Caco-2 (cell line): ENCODE results near the gene SNIP1. TPM values are rescaled to one million over a fixed set of nuclear protein-coding genes. Genes with fewer than 3 reads are reported as not detected.

ENCODE experiments used
- BruUV-seq: library from RNA; stranded (reverse); fragments of 400-500 nt; replicated peaks from 2 replicates; lab custom pipeline; 2021; lab: Mats Ljungman, UMichigan
- CTCF ChIA-PET: fragments of 300-600 bp; sonication (Branson Sonifier 250); formaldehyde crosslinking; loops from one replicate; lab custom pipeline; 2022; ENCODE audit warnings: antibody characterized with exemption; lab: Charles Lee
- POLR2A ChIA-PET: fragments of 300-600 bp; sonication (Branson Sonifier 250); formaldehyde crosslinking; loops from one replicate; lab custom pipeline; 2022; ENCODE audit warnings: antibody characterized with exemption; lab: Charles Lee
- DNase-seq, 2 experiments: peaks; one replicate each; pipeline versions ENCODE4 v3.0.0 to v3.0.0-alpha.2; 2020 to 2022
- H3K27me3 ChIP-seq: replicated peaks from 2 replicates; pipeline ENCODE4 v1.6.0; 2011; ENCODE audit warnings: low read length; ENCODE audit not compliant: control insufficient read depth, insufficient read depth
- H3K36me3 ChIP-seq: 2 replicates; pipeline ENCODE4 v1.5.1; 2011; ENCODE audit warnings: low read length; ENCODE audit not compliant: control insufficient read depth, insufficient read depth
- H3K4me1 ChIP-seq: fragments of 250-450 bp; sonication (Bioruptor Pico); 2 replicates; pipeline ENCODE4 v1.5.1; 2020; ENCODE audit warnings: mild to moderate bottlenecking
- H3K4me3 ChIP-seq: 2 replicates; pipeline ENCODE4 v1.5.1; 2011; ENCODE audit warnings: low read depth, mild to moderate bottlenecking, control low read depth, low read length
- H3K9me3 ChIP-seq: fragments of 250-450 bp; sonication (Bioruptor Pico); 2 replicates; pipeline ENCODE4 v1.5.1; 2020; ENCODE audit warnings: mild to moderate bottlenecking, moderate library complexity
- H3K27ac Mint-ChIP-seq: one replicate; pipeline ENCODE4 v1.8.0; 2022; ENCODE audit warnings: mixed read lengths; ENCODE audit not compliant: unreplicated experiment
- H3K27me3 Mint-ChIP-seq: one replicate; pipeline ENCODE4 v1.8.0; 2022; ENCODE audit warnings: mixed read lengths; ENCODE audit not compliant: insufficient read depth, unreplicated experiment
- H3K36me3 Mint-ChIP-seq: one replicate; pipeline ENCODE4 v1.8.0; 2022; ENCODE audit warnings: mild to moderate bottlenecking, mixed read lengths; ENCODE audit not compliant: insufficient read depth, unreplicated experiment
- H3K4me1 Mint-ChIP-seq: one replicate; pipeline ENCODE4 v1.8.0; 2022; ENCODE audit warnings: low read depth, mixed read lengths; ENCODE audit not compliant: unreplicated experiment
- H3K4me3 Mint-ChIP-seq: one replicate; pipeline ENCODE4 v1.8.0; 2022; ENCODE audit warnings: mild to moderate bottlenecking, moderate library complexity, mixed read lengths; ENCODE audit not compliant: unreplicated experiment
- H3K9me3 Mint-ChIP-seq: one replicate; pipeline ENCODE4 v1.8.0; 2022; ENCODE audit warnings: mixed read lengths; ENCODE audit not compliant: unreplicated experiment
- intact Hi-C: fragments of 100-400 bp; cut with micrococcal nuclease; formaldehyde crosslinking; loops from one replicate; pipeline ENCODE4 v1.10.0; 2022; ENCODE audit not compliant: unreplicated experiment
- total RNA-seq: library from RNA; stranded (reverse); gene quantifications from 2 replicates; pipeline ENCODE4 v1.2.3, GENCODE V29; 2022
- TF ChIP-seq, protein P1 (sequence below), 2 experiments: fragments of 200-600 bp in 1 of 2; IDR thresholded peaks; 1 replicate in 1 of 2; 2 replicates in 1 of 2; pipeline versions ENCODE4 v1.5.1 to v1.8.0; 2011 to 2022; ENCODE audit warnings: antibody characterized with exemption in 1 of 2, control low read depth in 1 of 2, inconsistent platforms in 1 of 2, low read depth in 1 of 2, low read length in 1 of 2, mild to moderate bottlenecking in 1 of 2, moderate library complexity in 1 of 2; ENCODE audit not compliant: insufficient read depth in 1 of 2, severe bottlenecking in 1 of 2, unreplicated experiment in 1 of 2

Gene SNIP1
- total RNA-seq, 1 experiment from 2014 or later: 13.7 TPM

DNA sequence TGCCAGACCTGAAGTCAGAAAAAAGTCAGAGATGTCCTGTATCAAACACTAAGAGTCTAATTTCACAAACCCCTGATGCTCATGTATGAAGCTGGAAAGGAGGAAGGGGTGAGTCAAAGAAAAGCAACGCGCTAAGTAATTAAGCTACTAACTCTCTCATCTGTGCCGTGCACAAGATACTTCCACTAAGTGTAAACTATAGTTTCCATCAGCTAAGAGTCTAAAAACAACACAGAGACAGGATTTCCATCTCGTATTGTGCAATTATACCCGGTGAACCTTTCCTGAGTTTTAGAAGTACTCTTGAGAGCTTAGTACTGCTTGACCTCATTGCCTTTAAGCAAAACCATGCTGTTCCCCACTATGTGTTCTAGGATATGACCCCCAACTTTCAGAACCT, 21.6 kb upstream of the SNIP1 start:
- Mint-ChIP-seq H3K4me1 (no peaks in the 10 kb centered on the region), H3K27me3 (no peaks in the 10 kb centered on the region), H3K36me3 (peaks cover 83% of the 10 kb centered on the region), H3K4me3 (no peak overlapping the region), H3K27ac (no peak overlapping the region), H3K9me3 (no peaks in the 10 kb centered on the region)
- ChIA-PET CTCF (interaction anchor here (0.5 kb wide), 1 partner anchor 939 kb away, joined by 6 read pairs; no protein-coding TSS in a partner anchor), POLR2A (interaction anchor here (1.0 kb wide), 1 partner anchor 102 kb away, joined by 17 read pairs; no protein-coding TSS in a partner anchor)
- BruUV-seq: no TSS peak
- H3K27me3 ChIP-seq: no peaks in the 10 kb centered on the region
- H3K9me3 ChIP-seq: no peaks in the 10 kb centered on the region
- DNase-seq: no peak
- H3K4me1 ChIP-seq: no peaks in the 10 kb centered on the region
- H3K4me3 ChIP-seq: no peak overlapping the region
- H3K36me3 ChIP-seq: no peaks in the 10 kb centered on the region
- TF ChIP-seq, protein P1, sequence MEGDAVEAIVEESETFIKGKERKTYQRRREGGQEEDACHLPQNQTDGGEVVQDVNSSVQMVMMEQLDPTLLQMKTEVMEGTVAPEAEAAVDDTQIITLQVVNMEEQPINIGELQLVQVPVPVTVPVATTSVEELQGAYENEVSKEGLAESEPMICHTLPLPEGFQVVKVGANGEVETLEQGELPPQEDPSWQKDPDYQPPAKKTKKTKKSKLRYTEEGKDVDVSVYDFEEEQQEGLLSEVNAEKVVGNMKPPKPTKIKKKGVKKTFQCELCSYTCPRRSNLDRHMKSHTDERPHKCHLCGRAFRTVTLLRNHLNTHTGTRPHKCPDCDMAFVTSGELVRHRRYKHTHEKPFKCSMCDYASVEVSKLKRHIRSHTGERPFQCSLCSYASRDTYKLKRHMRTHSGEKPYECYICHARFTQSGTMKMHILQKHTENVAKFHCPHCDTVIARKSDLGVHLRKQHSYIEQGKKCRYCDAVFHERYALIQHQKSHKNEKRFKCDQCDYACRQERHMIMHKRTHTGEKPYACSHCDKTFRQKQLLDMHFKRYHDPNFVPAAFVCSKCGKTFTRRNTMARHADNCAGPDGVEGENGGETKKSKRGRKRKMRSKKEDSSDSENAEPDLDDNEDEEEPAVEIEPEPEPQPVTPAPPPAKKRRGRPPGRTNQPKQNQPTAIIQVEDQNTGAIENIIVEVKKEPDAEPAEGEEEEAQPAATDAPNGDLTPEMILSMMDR (IDR thresholded peaks at IDR 0.05; ENCODE audit: insufficient read depth in 1 of 2, low read depth in 1 of 2, low read length in 1 of 2, severe bottlenecking in 1 of 2, unreplicated experiment in 1 of 2): no peak
- intact Hi-C loops: no loop called here

DNA sequence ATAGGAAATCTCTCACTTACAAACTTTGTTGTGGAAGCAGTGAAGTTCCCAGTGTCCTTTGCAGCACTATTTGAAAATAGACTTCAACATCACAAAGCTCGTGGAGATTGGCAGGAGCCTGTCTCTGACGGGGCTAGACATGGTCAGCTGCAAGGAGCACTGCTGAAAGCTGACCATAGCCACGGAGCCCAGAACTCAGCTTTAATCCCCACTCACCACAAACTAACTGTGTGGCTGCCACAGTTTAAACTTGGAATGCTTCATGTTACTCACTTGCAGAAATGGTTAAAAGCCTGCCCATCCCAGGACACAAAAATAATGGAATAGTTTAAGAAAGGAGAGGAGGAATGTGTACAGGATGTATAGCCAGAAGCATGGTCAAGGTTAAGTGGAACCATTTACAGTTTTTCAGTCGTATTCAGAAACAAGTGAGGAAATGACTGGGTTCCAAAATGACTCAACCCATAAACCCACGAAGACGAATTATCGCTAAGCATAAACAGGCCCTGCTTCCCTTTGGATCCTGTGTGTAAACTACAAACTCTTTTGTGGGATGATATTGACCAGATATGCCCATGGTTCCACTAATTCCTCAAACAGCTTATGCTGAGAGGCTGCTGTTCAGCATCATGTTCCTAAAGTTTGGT, 20.9 kb upstream of the SNIP1 start:
- no peak for DNase-seq
- no peaks in the 10 kb centered on the region for H3K27me3 Mint-ChIP-seq
- H3K36me3 ChIP-seq: no peaks in the 10 kb centered on the region
- POLR2A ChIA-PET: interaction anchor here (0.6 kb wide), 1 partner anchor 13 kb away, joined by 3 read pairs; no protein-coding TSS in a partner anchor
- intact Hi-C loops: no loop called here
- H3K36me3 Mint-ChIP-seq: peaks cover 82% of the 10 kb centered on the region
- TF ChIP-seq, protein P1 (IDR thresholded peaks at IDR 0.05; ENCODE audit: insufficient read depth in 1 of 2, low read depth in 1 of 2, low read length in 1 of 2, severe bottlenecking in 1 of 2, unreplicated experiment in 1 of 2): no peak
- no peaks in the 10 kb centered on the region for H3K9me3 ChIP-seq
- H3K9me3 Mint-ChIP-seq: no peaks in the 10 kb centered on the region
- no peaks in the 10 kb centered on the region for H3K4me1 ChIP-seq
- CTCF ChIA-PET: interaction anchor here (0.5 kb wide), 1 partner anchor 939 kb away, joined by 6 read pairs; no protein-coding TSS in a partner anchor
- no peak overlapping the region for H3K4me3 Mint-ChIP-seq
- no peak overlapping the region for H3K27ac Mint-ChIP-seq
- H3K4me3 ChIP-seq: no peak overlapping the region
- no peaks in the 10 kb centered on the region for H3K4me1 Mint-ChIP-seq
- no peaks in the 10 kb centered on the region for H3K27me3 ChIP-seq
- BruUV-seq: no TSS peak

GRCh38 chr1:37570528-37571334, 16.6 kb upstream of the SNIP1 start:
- Mint-ChIP-seq H3K36me3 (peaks cover 87% of the 10 kb centered on the region), H3K4me1 (no peaks in the 10 kb centered on the region), H3K27ac (no peak overlapping the region), H3K27me3 (no peaks in the 10 kb centered on the region), H3K4me3 (no peak overlapping the region), H3K9me3 (no peaks in the 10 kb centered on the region)
- Histone ChIP-seq H3K27me3 (no peaks in the 10 kb centered on the region), H3K9me3 (no peaks in the 10 kb centered on the region), H3K4me3 (no peak overlapping the region), H3K4me1 (no peaks in the 10 kb centered on the region), H3K36me3 (no peaks in the 10 kb centered on the region)
- ChIA-PET CTCF (no interaction called here), POLR2A (no interaction called here)
- BruUV-seq: no TSS peak
- intact Hi-C loops: no loop called here
- TF ChIP-seq, protein P1 (IDR thresholded peaks at IDR 0.05; ENCODE audit: insufficient read depth in 1 of 2, low read depth in 1 of 2, low read length in 1 of 2, severe bottlenecking in 1 of 2, unreplicated experiment in 1 of 2): no peak
- no peak for DNase-seq
